GM12878 (cell line): ENCODE measurements around the gene BHLHE23. TPM values are rescaled to one million over a fixed set of nuclear protein-coding genes. Genes with fewer than 3 reads are reported as not detected.

Experiments used
- ATAC-seq: fragments of 200-7000 bp; cut with Tn5 transposase; 3 replicates; pipeline ENCODE4 v1.9.1; 2020; ENCODE audit warnings: mild to moderate bottlenecking, moderate library complexity
- BruUV-seq: library from RNA; stranded (reverse); fragments of 400-500 nt; replicated peaks from 2 replicates; lab custom pipeline; 2021; lab: Mats Ljungman, UMichigan
- CTCF ChIA-PET: fragments of 300-600 bp; sonication (Branson Sonifier 250); formaldehyde crosslinking; extraction: SDS; loops from one replicate; lab custom pipeline; 2021; ENCODE audit warnings: inconsistent platforms; lab: Yijun Ruan, JAX
- POLR2A ChIA-PET: fragments of 350-600 bp; formaldehyde crosslinking; extraction: SDS; loops from one replicate; lab custom pipeline; 2021; ENCODE audit warnings: inconsistent platforms; lab: Charles Lee
- RAD21 ChIA-PET: fragments of 300-600 bp; sonication (Branson Sonifier 250); formaldehyde crosslinking; loops from one replicate; lab custom pipeline; 2023; ENCODE audit warnings: antibody characterized with exemption; ENCODE audit not compliant: unreplicated experiment; lab: Charles Lee
- SMC1A ChIA-PET: fragments of 300-600 bp; sonication (Branson Sonifier 250); formaldehyde crosslinking; loops from one replicate; lab custom pipeline; 2023; ENCODE audit not compliant: unreplicated experiment, uncharacterized antibody; lab: Charles Lee
- DNase-seq: peaks from one replicate; pipeline ENCODE4 v3.0.0-alpha.2; 2011; ENCODE audit warnings: low read depth, low spot score
- FAIRE-seq: peaks from 3 replicates; lab custom pipeline; 2011; peaks lifted over from hg19 to GRCh38; lab: Jason Lieb, UNC
- H2AFZ ChIP-seq: 2 replicates; pipeline ENCODE4 v1.6.0; 2011; ENCODE audit warnings: low read depth, low read length, control low read depth; ENCODE audit not compliant: control insufficient read depth
- H3K27ac ChIP-seq: 2 replicates; pipeline ENCODE4 v1.5.1; 2011; ENCODE audit warnings: control low read depth; ENCODE audit not compliant: control insufficient read depth, insufficient read depth
- H3K27me3 ChIP-seq, 2 experiments: replicated peaks in 1 of 2; 2 replicates each; pipeline versions ENCODE4 v1.6.0 to v1.6.1; 2011; ENCODE audit warnings: low read length in 1 of 2; ENCODE audit not compliant: control insufficient read depth in 2 of 2, insufficient read depth in 2 of 2
- H3K36me3 ChIP-seq, 2 experiments: 2 replicates each; pipeline ENCODE4 v1.5.1; 2011; ENCODE audit warnings: low read length in 1 of 2; ENCODE audit not compliant: control insufficient read depth in 2 of 2, insufficient read depth in 2 of 2
- H3K4me1 ChIP-seq: 2 replicates; pipeline ENCODE4 v1.6.1; 2011; ENCODE audit warnings: mild to moderate bottlenecking, low read length, moderate library complexity, mixed read lengths; ENCODE audit not compliant: control insufficient read depth, insufficient read depth
- H3K4me2 ChIP-seq: 2 replicates; pipeline ENCODE4 v1.6.0; 2011; ENCODE audit warnings: control low read depth; ENCODE audit not compliant: control insufficient read depth, insufficient read depth
- H3K4me3 ChIP-seq: fragments of 200-600 bp; sonication (generic); 2 replicates; pipeline ENCODE4 v1.5.1; 2016
- H3K79me2 ChIP-seq: 2 replicates; pipeline ENCODE4 v1.6.0; 2011; ENCODE audit warnings: low read length; ENCODE audit not compliant: control insufficient read depth, insufficient read depth
- H3K9ac ChIP-seq: 2 replicates; pipeline ENCODE4 v1.8.0; 2011; ENCODE audit warnings: low read length, control low read depth, mixed read lengths; ENCODE audit not compliant: control insufficient read depth, insufficient read depth
- H3K9me3 ChIP-seq: replicated peaks from 3 replicates; pipeline ENCODE4 v1.5.1; 2011; ENCODE audit warnings: mild to moderate bottlenecking, low read length; ENCODE audit not compliant: control insufficient read depth, insufficient read depth
- H4K20me1 ChIP-seq: 2 replicates; pipeline ENCODE4 v1.6.0; 2011; ENCODE audit not compliant: control insufficient read depth, insufficient read depth
- EZH2 ChIP-seq: IDR thresholded peaks from 2 replicates; pipeline ENCODE4 v1.6.1; 2012; ENCODE audit warnings: low read depth, mild to moderate bottlenecking, control low read depth, inconsistent platforms, low read length, borderline replicate concordance; ENCODE audit not compliant: control insufficient read depth
- IKZF2 ChIP-seq, 2 experiments: fragments of 450-650 bp; IDR thresholded peaks; 2 replicates each; pipeline ENCODE4 v1.6.1; 2017; ENCODE audit warnings: mild to moderate bottlenecking in 2 of 2, moderate library complexity in 2 of 2
- KAT2A ChIP-seq: conservative IDR thresholded peaks from 2 replicates; pipeline ENCODE4 v1.6.1; 2011; ENCODE audit warnings: low read depth, low read length; ENCODE audit not compliant: control insufficient read depth
- KDM1A ChIP-seq: fragments of 200-600 bp; sonication (generic); IDR thresholded peaks from 2 replicates; pipeline ENCODE4 v1.6.1; 2016; ENCODE audit warnings: borderline replicate concordance
- NFIC ChIP-seq: IDR thresholded peaks from 2 replicates; pipeline ENCODE4 v1.6.1; 2012; ENCODE audit warnings: low read depth, mild to moderate bottlenecking, inconsistent platforms, low read length, moderate library complexity
- POLR2A ChIP-seq: IDR thresholded peaks from 2 replicates; pipeline ENCODE4 v1.6.1; 2011; ENCODE audit warnings: low read depth, mild to moderate bottlenecking, low read length
- RAD51 ChIP-seq: fragments of 450-650 bp; IDR thresholded peaks from 2 replicates; pipeline ENCODE4 v1.6.1; 2016; ENCODE audit warnings: moderate library complexity, mild to moderate bottlenecking, inconsistent platforms
- RUNX3 ChIP-seq: IDR thresholded peaks from 2 replicates; pipeline ENCODE4 v1.6.1; 2012; ENCODE audit warnings: low read length, inconsistent platforms
- SP1 ChIP-seq: IDR thresholded peaks from one replicate; pipeline ENCODE4 v1.6.1; 2011; ENCODE audit warnings: low read depth, low read length
- TCF3 ChIP-seq: IDR thresholded peaks from 2 replicates; pipeline ENCODE4 v1.6.1; 2012; ENCODE audit warnings: low read depth, mild to moderate bottlenecking, low read length, borderline replicate concordance; ENCODE audit not compliant: insufficient read depth
- WGBS: methylation state at CpG from one replicate; pipeline ENCODE4 v1.1.6; 2016; ENCODE audit warnings: low lambda C conversion rate; ENCODE audit not compliant: insufficient replicate concordance, insufficient coverage; ENCODE audit errors: missing lambda C conversion rate; 5-methylcytosine and 5-hydroxymethylcytosine counted together
- in situ Hi-C: fragments of 300-500 bp; cut with MboI; formaldehyde crosslinking; loops from 9 replicates; pipeline ENCODE4 v1.14.3; 2018; ENCODE audit warnings: mixed read lengths
- intact Hi-C: fragments of 100-400 bp; cut with micrococcal nuclease; formaldehyde crosslinking; loops from one replicate; pipeline ENCODE4 v1.14.2; 2022; ENCODE audit not compliant: unreplicated experiment
- polyA plus RNA-seq, 11 experiments: library from polyadenylated mRNA; depleted of rRNA in 4 of 11; unstranded in 6 of 11; stranded (reverse) in 5 of 11; fragments of >200 nt; fragmentation: Nextera tagmentation in 4 of 11; fragmentation: Illumina TruSeq in 1 of 11; extraction: Ambion mirVana in 4 of 11; extraction: Trizol in 1 of 11; gene quantifications; 1 replicate in 1 of 11; 2 replicates in 10 of 11; pipeline versions ENCODE4 v1.2.1 to v1.2.3, GENCODE V29; 2011 to 2016; ENCODE audit warnings: inconsistent platforms in 2 of 11, missing spikeins in 2 of 11, low read depth in 1 of 11
- total RNA-seq, 4 experiments: library from RNA; depleted of rRNA in 3 of 4; stranded (reverse); fragments of >200 nt in 3 of 4; fragmentation: Illumina TruSeq in 1 of 4; extraction: Trizol in 1 of 4; gene quantifications; 2 replicates each; pipeline versions ENCODE4 v1.2.1 to v1.2.3, GENCODE V29; 2013 to 2021
- TF ChIP-seq, protein P1 (sequence below): fragments of 450-650 bp; IDR thresholded peaks from 2 replicates; pipeline ENCODE4 v1.6.1; 2017; ENCODE audit warnings: borderline replicate concordance
- TF ChIP-seq, protein P2 (sequence below): fragments of 450-650 bp; IDR thresholded peaks from 2 replicates; pipeline ENCODE4 v1.6.1; 2018; ENCODE audit warnings: mild to moderate bottlenecking, low read depth, moderate library complexity; ENCODE audit not compliant: partially characterized antibody

The BHLHE23 gene
- total and polyA plus RNA-seq, 10 of the 15 experiments (the other 5 are each of a cell fraction or from before 2014, with no cell fraction given): 0.28 to 0.33 TPM; not detected in 8

DNA sequence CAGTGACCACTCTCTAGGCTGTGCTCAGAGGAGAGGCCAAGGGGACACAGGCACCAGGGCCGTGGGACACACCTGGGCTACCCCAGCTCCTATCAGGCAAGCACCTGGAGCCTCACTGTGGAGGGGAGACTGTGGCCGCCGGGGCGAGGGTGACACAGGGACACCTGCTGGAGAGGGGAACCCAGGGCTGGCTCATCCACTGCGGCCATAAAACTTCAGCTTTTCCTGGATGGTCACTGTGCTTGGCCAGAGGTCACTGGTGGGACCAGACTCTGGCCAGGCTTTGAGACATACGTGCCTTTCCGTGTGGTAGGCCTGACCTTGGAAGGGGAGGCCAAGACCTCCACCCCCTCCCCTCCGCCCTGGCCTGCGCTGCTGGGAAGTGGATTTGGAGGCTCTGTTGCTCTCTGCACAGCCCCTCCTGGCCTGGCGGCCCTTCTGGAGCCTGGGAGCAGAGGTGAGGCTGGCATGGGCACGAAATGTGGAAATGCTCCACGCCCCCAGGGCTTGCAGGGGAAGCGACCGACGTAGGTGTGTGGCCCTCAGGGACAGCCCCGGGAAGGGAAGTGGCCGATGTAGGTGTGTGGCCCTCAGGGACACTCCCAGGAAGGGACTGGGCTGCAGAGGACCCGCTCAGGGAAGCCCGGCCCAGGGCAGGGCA, 42.9 kb upstream of the BHLHE23 start:
- POLR2A ChIA-PET: no interaction called here
- BruUV-seq: no TSS peak
- no peak for DNase-seq

DNA sequence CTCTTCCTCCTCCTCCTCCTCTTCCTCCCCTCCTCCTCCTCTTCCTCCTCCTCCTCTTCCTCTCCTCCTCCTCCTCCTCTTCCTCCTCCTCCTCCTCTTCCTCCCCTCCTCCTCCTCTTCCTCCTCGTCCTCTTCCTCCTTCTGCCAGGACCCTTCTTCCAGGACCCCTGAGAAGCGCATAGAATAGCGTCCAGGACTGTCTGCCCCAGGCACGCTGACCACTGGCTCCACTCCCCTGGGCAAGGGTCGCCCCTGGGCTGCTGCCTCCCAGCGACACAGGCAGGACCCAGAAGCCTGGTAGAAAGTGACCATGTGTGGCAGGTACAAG, 42.4 kb upstream of the BHLHE23 start:
- Histone ChIP-seq H3K27ac (no peak overlapping the region), H2AFZ (no peak overlapping the region), H3K27me3 (no peaks in the 10 kb centered on the region), H3K9me3 (peaks cover 3% of the 10 kb centered on the region; the same call in 1 of the 3 replicates), H3K4me2 (no peak overlapping the region), H3K4me1 (peaks cover 2% of the 10 kb centered on the region; the same call in 1 of the 2 replicates), H3K9ac (no peak overlapping the region), H3K4me3 (no peak overlapping the region), H3K79me2 (no peaks in the 10 kb centered on the region), H3K36me3 (no peaks in the 10 kb centered on the region), H4K20me1 (no peaks in the 10 kb centered on the region)
- in situ Hi-C loops: no loop called here
- RAD21 ChIA-PET: no interaction called here
- no TSS peak for BruUV-seq
- CTCF ChIA-PET: no interaction called here
- intact Hi-C loops: no loop called here
- DNase-seq (no peak), ATAC-seq (no peak), FAIRE-seq (no peak)
- POLR2A ChIA-PET: no interaction called here
- SMC1A ChIA-PET: no interaction called here
- 80% methylated on average over 5 of the region's 6 CpGs for WGBS
- TF ChIP-seq EZH2 (no peak), SP1 (no peak), RAD51 (no peak), RUNX3 (no peak), KDM1A (no peak), TCF3 (no peak), NFIC (no peak), IKZF2 (IDR thresholded peaks at IDR 0.05) (no peak), KAT2A (no peak)
- TF ChIP-seq, protein P1, sequence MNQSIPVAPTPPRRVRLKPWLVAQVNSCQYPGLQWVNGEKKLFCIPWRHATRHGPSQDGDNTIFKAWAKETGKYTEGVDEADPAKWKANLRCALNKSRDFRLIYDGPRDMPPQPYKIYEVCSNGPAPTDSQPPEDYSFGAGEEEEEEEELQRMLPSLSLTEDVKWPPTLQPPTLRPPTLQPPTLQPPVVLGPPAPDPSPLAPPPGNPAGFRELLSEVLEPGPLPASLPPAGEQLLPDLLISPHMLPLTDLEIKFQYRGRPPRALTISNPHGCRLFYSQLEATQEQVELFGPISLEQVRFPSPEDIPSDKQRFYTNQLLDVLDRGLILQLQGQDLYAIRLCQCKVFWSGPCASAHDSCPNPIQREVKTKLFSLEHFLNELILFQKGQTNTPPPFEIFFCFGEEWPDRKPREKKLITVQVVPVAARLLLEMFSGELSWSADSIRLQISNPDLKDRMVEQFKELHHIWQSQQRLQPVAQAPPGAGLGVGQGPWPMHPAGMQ: no peak
- TF ChIP-seq, protein P2, sequence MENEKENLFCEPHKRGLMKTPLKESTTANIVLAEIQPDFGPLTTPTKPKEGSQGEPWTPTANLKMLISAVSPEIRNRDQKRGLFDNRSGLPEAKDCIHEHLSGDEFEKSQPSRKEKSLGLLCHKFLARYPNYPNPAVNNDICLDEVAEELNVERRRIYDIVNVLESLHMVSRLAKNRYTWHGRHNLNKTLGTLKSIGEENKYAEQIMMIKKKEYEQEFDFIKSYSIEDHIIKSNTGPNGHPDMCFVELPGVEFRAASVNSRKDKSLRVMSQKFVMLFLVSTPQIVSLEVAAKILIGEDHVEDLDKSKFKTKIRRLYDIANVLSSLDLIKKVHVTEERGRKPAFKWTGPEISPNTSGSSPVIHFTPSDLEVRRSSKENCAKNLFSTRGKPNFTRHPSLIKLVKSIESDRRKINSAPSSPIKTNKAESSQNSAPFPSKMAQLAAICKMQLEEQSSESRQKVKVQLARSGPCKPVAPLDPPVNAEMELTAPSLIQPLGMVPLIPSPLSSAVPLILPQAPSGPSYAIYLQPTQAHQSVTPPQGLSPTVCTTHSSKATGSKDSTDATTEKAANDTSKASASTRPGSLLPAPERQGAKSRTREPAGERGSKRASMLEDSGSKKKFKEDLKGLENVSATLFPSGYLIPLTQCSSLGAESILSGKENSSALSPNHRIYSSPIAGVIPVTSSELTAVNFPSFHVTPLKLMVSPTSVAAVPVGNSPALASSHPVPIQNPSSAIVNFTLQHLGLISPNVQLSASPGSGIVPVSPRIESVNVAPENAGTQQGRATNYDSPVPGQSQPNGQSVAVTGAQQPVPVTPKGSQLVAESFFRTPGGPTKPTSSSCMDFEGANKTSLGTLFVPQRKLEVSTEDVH: no peak

More for the DNA sequence above, 42.9 kb upstream of the BHLHE23 start:
- no peak overlapping the region for H3K4me3 ChIP-seq
- intact Hi-C loops (no loop called here), in situ Hi-C loops (no loop called here)
- H3K36me3 ChIP-seq: no peaks in the 10 kb centered on the region
- peaks cover 3% of the 10 kb centered on the region; the same call in 1 of the 3 replicates for H3K9me3 ChIP-seq
- peaks cover 2% of the 10 kb centered on the region; the same call in 1 of the 2 replicates for H3K4me1 ChIP-seq
- TF ChIP-seq POLR2A: peak; percentile 16; the same call in 1 of the 2 replicates
- no peak for TF ChIP-seq NFIC
- no peaks in the 10 kb centered on the region for H3K79me2 ChIP-seq
- no peak overlapping the region for H3K27ac ChIP-seq
- ATAC-seq (no peak), FAIRE-seq (no peak)
- ChIA-PET CTCF (no interaction called here), RAD21 (no interaction called here), SMC1A (no interaction called here)
- no peak overlapping the region for H3K9ac ChIP-seq
- H3K27me3 ChIP-seq: no peaks in the 10 kb centered on the region
- no peaks in the 10 kb centered on the region for H4K20me1 ChIP-seq
- H2AFZ ChIP-seq: no peak overlapping the region
- 49% methylated on average over 19 of the region's 19 CpGs for WGBS
- H3K4me2 ChIP-seq: no peak overlapping the region
